Neural progenitor cell (in vitro differentiated cells): ENCODE measurements around the gene FOXO1. TPM values are rescaled to one million over a fixed set of nuclear protein-coding genes. Genes with fewer than 3 reads are reported as not detected.
A peak's percentile ranks its signal among the peaks of the same experiment; 100 is the strongest.

Source experiments
- DNase-seq: peaks from one replicate; pipeline ENCODE4 v3.0.0-alpha.2; 2016; ENCODE audit warnings: low spot score
- H2AFZ ChIP-seq: fragments of 200-600 bp; sonication (generic); replicated peaks from 2 replicates; pipeline ENCODE4 v1.6.1; 2016; ENCODE audit warnings: antibody characterized with exemption
- H3F3A ChIP-seq: fragments of 200-600 bp; sonication (generic); 2 replicates; pipeline ENCODE4 v1.6.1; 2016; ENCODE audit warnings: antibody characterized with exemption, low read depth
- H3K27ac ChIP-seq: fragments of 200-600 bp; sonication (generic); 2 replicates; pipeline ENCODE4 v1.5.1; 2016; ENCODE audit warnings: mild to moderate bottlenecking
- H3K27me3 ChIP-seq: fragments of 200-600 bp; sonication (generic); 2 replicates; pipeline ENCODE4 v1.6.1; 2016; ENCODE audit warnings: mild to moderate bottlenecking, moderate library complexity
- H3K36me3 ChIP-seq: fragments of 200-600 bp; sonication (generic); 2 replicates; pipeline ENCODE4 v1.5.1; 2016
- H3K4me1 ChIP-seq: fragments of 200-600 bp; sonication (generic); 2 replicates; pipeline ENCODE4 v1.6.1; 2016; ENCODE audit warnings: mixed run types
- H3K4me2 ChIP-seq: fragments of 200-600 bp; sonication (generic); 2 replicates; pipeline ENCODE4 v1.6.1; 2016
- H3K4me3 ChIP-seq: fragments of 200-600 bp; sonication (generic); 2 replicates; pipeline ENCODE4 v1.5.1; 2016
- H3K79me2 ChIP-seq: fragments of 200-600 bp; sonication (generic); 2 replicates; pipeline ENCODE4 v1.6.1; 2016; ENCODE audit warnings: low read depth
- H3K9ac ChIP-seq: fragments of 200-600 bp; sonication (generic); 2 replicates; pipeline ENCODE4 v1.6.1; 2016
- H3K9me3 ChIP-seq: fragments of 200-600 bp; sonication (generic); 2 replicates; pipeline ENCODE4 v1.5.1; 2016; ENCODE audit warnings: low read depth
- H4K20me1 ChIP-seq: fragments of 200-600 bp; sonication (generic); 2 replicates; pipeline ENCODE4 v1.6.1; 2016; ENCODE audit warnings: low read depth
- H3K27ac Mint-ChIP-seq: 3 replicates; pipeline ENCODE4 v1.8.0; 2021; ENCODE audit warnings: mixed read lengths
- H3K27me3 Mint-ChIP-seq: 2 replicates; pipeline ENCODE4 v1.8.0; 2022; ENCODE audit warnings: low read depth, mild to moderate bottlenecking, inconsistent platforms, moderate library complexity, mixed read lengths; ENCODE audit not compliant: insufficient read depth
- H3K36me3 Mint-ChIP-seq: 3 replicates; pipeline ENCODE4 v1.8.0; 2021; ENCODE audit warnings: mixed read lengths
- H3K4me1 Mint-ChIP-seq: 3 replicates; pipeline ENCODE4 v1.8.0; 2021; ENCODE audit warnings: mixed read lengths
- H3K4me3 Mint-ChIP-seq: 3 replicates; pipeline ENCODE4 v1.8.0; 2021; ENCODE audit warnings: mild to moderate bottlenecking, moderate library complexity, mixed read lengths
- H3K9me3 Mint-ChIP-seq: 3 replicates; pipeline ENCODE4 v1.8.0; 2020; ENCODE audit warnings: mixed read lengths
- EZH2 ChIP-seq: fragments of 200-600 bp; sonication (generic); IDR thresholded peaks from 2 replicates; pipeline ENCODE4 v1.6.1; 2017; ENCODE audit warnings: antibody characterized with exemption, mild to moderate bottlenecking, moderate library complexity
- EZH2phosphoT487 ChIP-seq: fragments of 200-600 bp; sonication (generic); IDR thresholded peaks from 2 replicates; pipeline ENCODE4 v1.6.1; 2017; ENCODE audit warnings: antibody characterized with exemption
- total RNA-seq: library from RNA; depleted of rRNA; stranded (reverse); fragments of >200 nt; gene quantifications from 2 replicates; pipeline ENCODE4 v1.2.3, GENCODE V29; 2015; ENCODE audit warnings: low replicate concordance
- TF ChIP-seq, protein P1 (sequence below): fragments of 200-600 bp; sonication (generic); IDR thresholded peaks from 2 replicates; pipeline ENCODE4 v1.5.1; 2017; ENCODE audit warnings: antibody characterized with exemption, mild to moderate bottlenecking

Gene FOXO1
- total RNA-seq, 1 donor from 2014 or later: 3.7 TPM

DNA sequence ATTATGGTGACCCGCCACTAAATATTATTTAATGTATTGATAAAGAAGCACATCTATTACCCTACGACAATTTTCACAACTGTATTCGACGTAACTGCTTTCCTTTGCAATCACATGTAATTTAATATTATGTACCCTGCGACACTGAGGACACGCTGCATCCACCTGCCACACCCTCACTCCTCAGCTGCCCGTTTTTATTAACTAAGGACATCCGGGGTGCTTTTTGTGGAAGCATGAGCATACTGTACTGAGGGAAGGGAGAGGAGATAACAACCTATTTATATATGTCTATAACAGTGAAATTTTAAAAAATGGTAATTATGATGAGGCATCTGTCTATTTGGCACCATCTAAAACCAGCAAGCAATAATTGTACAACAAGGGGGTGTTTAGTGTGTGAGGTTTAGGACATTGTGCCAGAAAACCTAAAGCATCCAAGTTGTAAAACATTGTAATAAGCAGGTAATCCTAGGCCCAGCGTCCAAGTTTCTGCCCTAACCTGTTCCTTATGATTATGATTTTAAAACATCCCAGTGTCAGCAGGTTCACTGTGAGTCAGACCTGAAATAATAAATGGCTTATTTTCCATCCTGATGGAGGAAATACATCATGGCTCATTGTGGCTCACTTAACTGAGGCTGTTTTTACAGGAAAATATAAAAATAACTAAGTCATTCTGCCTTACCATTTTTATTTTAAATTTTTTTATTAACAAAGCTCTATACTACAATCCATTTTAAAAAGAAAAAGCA, 56.3 kb downstream of the FOXO1 start:
- no peak overlapping the region for H3K4me3 ChIP-seq
- Mint-ChIP-seq H3K36me3 (peaks cover 9% of the 10 kb centered on the region), H3K4me3 (no peak overlapping the region), H3K27ac (no peak overlapping the region), H3K9me3 (no peaks in the 10 kb centered on the region), H3K4me1 (peaks cover 15% of the 10 kb centered on the region), H3K27me3 (no peaks in the 10 kb centered on the region)
- no peaks in the 10 kb centered on the region for H3K9me3 ChIP-seq
- no peak for DNase-seq
- TF ChIP-seq, protein P1, sequence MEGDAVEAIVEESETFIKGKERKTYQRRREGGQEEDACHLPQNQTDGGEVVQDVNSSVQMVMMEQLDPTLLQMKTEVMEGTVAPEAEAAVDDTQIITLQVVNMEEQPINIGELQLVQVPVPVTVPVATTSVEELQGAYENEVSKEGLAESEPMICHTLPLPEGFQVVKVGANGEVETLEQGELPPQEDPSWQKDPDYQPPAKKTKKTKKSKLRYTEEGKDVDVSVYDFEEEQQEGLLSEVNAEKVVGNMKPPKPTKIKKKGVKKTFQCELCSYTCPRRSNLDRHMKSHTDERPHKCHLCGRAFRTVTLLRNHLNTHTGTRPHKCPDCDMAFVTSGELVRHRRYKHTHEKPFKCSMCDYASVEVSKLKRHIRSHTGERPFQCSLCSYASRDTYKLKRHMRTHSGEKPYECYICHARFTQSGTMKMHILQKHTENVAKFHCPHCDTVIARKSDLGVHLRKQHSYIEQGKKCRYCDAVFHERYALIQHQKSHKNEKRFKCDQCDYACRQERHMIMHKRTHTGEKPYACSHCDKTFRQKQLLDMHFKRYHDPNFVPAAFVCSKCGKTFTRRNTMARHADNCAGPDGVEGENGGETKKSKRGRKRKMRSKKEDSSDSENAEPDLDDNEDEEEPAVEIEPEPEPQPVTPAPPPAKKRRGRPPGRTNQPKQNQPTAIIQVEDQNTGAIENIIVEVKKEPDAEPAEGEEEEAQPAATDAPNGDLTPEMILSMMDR: no peak
- TF ChIP-seq EZH2phosphoT487: no peak
- TF ChIP-seq EZH2: no peak
- peaks cover 14% of the 10 kb centered on the region for H3K79me2 ChIP-seq
- no peak overlapping the region for H3K27ac ChIP-seq
- no peaks in the 10 kb centered on the region for H3K4me1 ChIP-seq
- no peak overlapping the region for H3K4me2 ChIP-seq
- no peaks in the 10 kb centered on the region for H3K36me3 ChIP-seq
- no peak overlapping the region for H3K9ac ChIP-seq
- H3F3A ChIP-seq: no peaks in the 10 kb centered on the region
- no peak overlapping the region for H2AFZ ChIP-seq
- H4K20me1 ChIP-seq: no peaks in the 10 kb centered on the region
- no peaks in the 10 kb centered on the region for H3K27me3 ChIP-seq

DNA sequence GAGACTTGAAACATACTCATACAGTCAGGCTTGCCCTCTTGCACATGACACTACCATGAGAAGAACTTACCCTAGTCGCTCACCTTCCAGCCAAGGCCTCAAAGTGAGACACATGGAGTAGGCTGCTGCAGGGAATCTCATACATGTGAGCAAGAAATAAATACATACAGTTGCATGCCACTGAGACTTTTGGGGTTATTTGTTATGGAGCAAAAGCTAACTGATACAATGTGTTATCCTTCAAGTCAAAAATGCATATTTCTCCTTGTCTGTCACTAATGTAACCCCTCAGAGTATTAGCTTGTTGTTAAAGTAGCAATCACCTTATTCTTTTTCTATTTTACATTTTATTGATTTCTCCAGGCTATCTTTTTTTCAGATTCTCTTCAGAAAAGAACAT, 58.1 kb downstream of the FOXO1 start:
- Histone ChIP-seq H3K27me3 (no peaks in the 10 kb centered on the region), H3K36me3 (no peaks in the 10 kb centered on the region), H3K79me2 (peaks cover 14% of the 10 kb centered on the region), H3F3A (no peaks in the 10 kb centered on the region), H3K27ac (no peak overlapping the region), H4K20me1 (no peaks in the 10 kb centered on the region), H3K4me2 (no peak overlapping the region), H3K9me3 (no peaks in the 10 kb centered on the region), H3K9ac (no peak overlapping the region), H3K4me1 (no peaks in the 10 kb centered on the region), H3K4me3 (no peak overlapping the region), H2AFZ (no peak overlapping the region)
- Mint-ChIP-seq H3K4me3 (no peak overlapping the region), H3K27me3 (no peaks in the 10 kb centered on the region), H3K4me1 (peaks cover 2% of the 10 kb centered on the region), H3K9me3 (no peaks in the 10 kb centered on the region), H3K36me3 (peaks cover 4% of the 10 kb centered on the region), H3K27ac (no peak overlapping the region)
- no peak for DNase-seq
- TF ChIP-seq, protein P1: no peak

DNA sequence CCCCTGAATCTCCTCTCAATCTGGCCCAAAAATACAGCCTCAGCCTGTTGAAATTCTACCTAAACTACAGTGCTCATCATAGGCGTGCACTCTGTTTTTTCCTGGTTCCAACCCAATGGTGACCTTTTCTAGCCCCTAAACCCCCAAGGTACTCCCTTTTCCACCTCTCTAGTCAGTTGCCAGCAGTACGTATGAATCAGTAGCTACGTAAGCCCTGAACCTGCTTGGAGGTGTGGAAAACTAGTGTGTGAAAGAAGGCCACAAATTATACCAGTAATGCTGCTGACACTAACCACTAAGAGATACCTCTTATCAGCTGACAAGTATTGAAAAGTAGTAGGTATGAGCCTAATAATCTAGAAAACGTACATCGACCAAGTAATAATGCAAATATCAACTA, 60.9 kb downstream of the FOXO1 start:
- Mint-ChIP-seq H3K27me3 (no peaks in the 10 kb centered on the region), H3K4me1 (no peaks in the 10 kb centered on the region), H3K27ac (no peak overlapping the region), H3K36me3 (peaks cover 2% of the 10 kb centered on the region), H3K4me3 (no peak overlapping the region), H3K9me3 (no peaks in the 10 kb centered on the region)
- Histone ChIP-seq H3K9ac (no peak overlapping the region), H3K4me3 (no peak overlapping the region), H3F3A (no peaks in the 10 kb centered on the region), H3K27ac (no peak overlapping the region), H3K79me2 (peaks cover 17% of the 10 kb centered on the region), H3K36me3 (no peaks in the 10 kb centered on the region), H4K20me1 (no peaks in the 10 kb centered on the region), H2AFZ (peak overlapping the region; percentile 58), H3K4me2 (no peak overlapping the region), H3K27me3 (no peaks in the 10 kb centered on the region), H3K9me3 (no peaks in the 10 kb centered on the region), H3K4me1 (no peaks in the 10 kb centered on the region)
- no peak for DNase-seq
- TF ChIP-seq EZH2phosphoT487 (no peak), EZH2 (no peak)
- TF ChIP-seq, protein P1: no peak
